Measurements from ENCODE around the gene NDUFA5. TPM values are rescaled to one million over a fixed set of nuclear protein-coding genes. Genes with fewer than 3 reads are reported as not detected.

NDUFA5 gene
- total RNA-seq, 4 donors from 2014 or later, result 21.3 to 34.8 (median 30.3) TPM

DNA sequence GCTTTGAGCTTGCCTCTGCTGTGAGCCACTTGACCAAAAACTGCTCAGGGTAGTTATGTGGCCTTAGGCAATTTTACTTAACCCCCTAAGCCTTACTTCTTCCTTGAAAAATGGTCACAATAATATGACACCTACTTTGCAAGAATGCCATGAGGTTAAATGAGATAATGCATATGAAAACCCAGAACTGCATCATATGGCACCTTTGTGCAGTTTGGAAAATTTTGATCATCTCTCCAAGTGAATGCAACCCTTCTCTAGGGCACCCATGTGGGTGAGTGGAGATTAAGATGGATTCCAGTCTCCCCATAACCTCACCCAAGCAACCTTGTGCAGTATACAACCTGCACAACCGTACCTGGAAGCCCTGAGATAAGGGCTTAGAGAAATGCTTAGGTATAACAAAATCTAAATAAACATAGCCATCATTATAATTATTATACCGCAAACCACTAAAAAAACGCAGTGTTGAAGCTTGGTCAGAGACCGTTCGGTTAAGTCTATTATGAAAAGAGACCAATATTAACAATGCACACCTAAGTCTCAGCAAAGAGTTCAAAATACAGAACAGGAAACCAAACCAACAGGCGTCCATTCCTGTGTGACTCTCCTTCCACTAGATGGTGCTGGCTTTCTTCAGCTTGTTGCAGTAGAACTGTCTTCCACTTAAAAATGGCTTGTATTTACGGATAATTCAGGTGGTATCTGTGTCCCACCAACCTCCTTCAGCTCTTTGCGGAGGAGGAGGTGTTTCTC lies 23.0 kb upstream of the NDUFA5 start:
- Histone ChIP-seq H3K9me3 (no peaks in the 10 kb centered on the region), H3K4me3 (no peak overlapping the region), H3K27ac (no peak overlapping the region), H3K4me1 (no peaks in the 10 kb centered on the region), H3K27me3 (peaks cover 4% of the 10 kb centered on the region), H3K36me3 (no peaks in the 10 kb centered on the region)
- WGBS, result 40% methylated on average over 8 of the region's 8 CpGs
- TF ChIP-seq EP300 (IDR thresholded peaks at IDR 0.05), result no peak
- TF ChIP-seq, protein P1, sequence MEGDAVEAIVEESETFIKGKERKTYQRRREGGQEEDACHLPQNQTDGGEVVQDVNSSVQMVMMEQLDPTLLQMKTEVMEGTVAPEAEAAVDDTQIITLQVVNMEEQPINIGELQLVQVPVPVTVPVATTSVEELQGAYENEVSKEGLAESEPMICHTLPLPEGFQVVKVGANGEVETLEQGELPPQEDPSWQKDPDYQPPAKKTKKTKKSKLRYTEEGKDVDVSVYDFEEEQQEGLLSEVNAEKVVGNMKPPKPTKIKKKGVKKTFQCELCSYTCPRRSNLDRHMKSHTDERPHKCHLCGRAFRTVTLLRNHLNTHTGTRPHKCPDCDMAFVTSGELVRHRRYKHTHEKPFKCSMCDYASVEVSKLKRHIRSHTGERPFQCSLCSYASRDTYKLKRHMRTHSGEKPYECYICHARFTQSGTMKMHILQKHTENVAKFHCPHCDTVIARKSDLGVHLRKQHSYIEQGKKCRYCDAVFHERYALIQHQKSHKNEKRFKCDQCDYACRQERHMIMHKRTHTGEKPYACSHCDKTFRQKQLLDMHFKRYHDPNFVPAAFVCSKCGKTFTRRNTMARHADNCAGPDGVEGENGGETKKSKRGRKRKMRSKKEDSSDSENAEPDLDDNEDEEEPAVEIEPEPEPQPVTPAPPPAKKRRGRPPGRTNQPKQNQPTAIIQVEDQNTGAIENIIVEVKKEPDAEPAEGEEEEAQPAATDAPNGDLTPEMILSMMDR (IDR thresholded peaks at IDR 0.05), result peak in 1 of 2 donors; percentile 40
- no peak for DNase-seq (ENCODE audit: low spot score in 2 of 2)

DNA sequence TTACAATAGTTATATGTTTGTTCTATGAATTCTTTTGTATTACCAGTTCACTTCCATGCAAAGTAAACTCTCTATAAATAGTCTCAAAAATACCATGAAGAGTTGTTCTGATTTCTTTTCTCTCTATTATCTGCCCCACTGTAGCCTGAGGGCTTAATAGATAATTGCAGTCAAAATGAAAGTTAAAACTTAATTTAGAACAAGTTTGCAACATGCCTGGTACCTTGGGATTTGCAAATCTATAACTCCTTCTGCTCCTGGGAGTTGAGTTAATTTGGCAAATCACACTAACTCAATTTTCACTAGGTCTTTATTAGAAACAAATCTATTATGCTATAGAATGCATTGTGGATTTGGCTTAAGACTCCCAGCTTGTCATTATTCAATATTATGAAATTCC lies 21.8 kb upstream of the NDUFA5 start:
- no peaks in the 10 kb centered on the region for H3K36me3 ChIP-seq
- no peak for DNase-seq (ENCODE audit: low spot score in 2 of 2)
- peaks cover 4% of the 10 kb centered on the region for H3K27me3 ChIP-seq
- H3K4me3 ChIP-seq, result no peak overlapping the region
- TF ChIP-seq EP300 (IDR thresholded peaks at IDR 0.05), result no peak
- no peak for TF ChIP-seq POLR2AphosphoS5 (IDR thresholded peaks at IDR 0.05)
- no peak for TF ChIP-seq POLR2A (IDR thresholded peaks at IDR 0.05)
- TF ChIP-seq, protein P1 (IDR thresholded peaks at IDR 0.05), result no peak
- no peaks in the 10 kb centered on the region for H3K4me1 ChIP-seq
- no peak overlapping the region for H3K27ac ChIP-seq
- H3K9me3 ChIP-seq, result no peaks in the 10 kb centered on the region

DNA sequence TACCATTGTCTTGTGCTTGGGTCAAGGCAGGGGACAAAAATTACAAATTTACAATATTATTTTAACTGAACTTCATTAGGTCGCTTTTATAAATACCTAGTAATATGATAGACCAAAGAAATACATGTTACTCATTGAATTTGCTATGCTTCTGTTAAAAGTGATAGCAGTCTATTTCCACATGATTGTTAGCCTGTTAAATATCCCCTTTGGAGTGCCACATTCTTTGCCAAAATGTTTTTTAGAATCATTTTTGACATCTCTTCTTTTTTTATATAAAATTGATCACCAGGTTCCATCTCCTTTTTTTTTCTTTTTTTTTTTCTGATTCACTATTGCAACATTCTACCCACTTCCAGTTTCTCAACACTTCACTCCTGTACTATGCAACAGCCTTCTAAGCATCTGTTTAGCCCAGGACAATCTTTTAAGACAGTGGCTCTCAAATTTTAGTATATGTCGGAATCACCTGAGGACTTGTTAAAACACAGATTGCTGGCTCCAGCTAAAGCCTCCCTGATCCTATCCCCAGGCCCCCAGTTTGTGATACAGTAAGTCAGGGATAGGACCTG lies 16.4 kb upstream of the NDUFA5 start:
- Histone ChIP-seq H3K9me3 (no peaks in the 10 kb centered on the region), H3K4me1 (no peaks in the 10 kb centered on the region), H3K4me3 (no peak overlapping the region), H3K27me3 (no peaks in the 10 kb centered on the region), H3K27ac (no peak overlapping the region), H3K36me3 (no peaks in the 10 kb centered on the region)
- TF ChIP-seq POLR2A (IDR thresholded peaks at IDR 0.05), result no peak
- TF ChIP-seq, protein P1 (IDR thresholded peaks at IDR 0.05), result no peak
- TF ChIP-seq POLR2AphosphoS5 (IDR thresholded peaks at IDR 0.05), result no peak
- no peak for TF ChIP-seq EP300 (IDR thresholded peaks at IDR 0.05)
- WGBS, result 91% methylated on average over 2 of the region's 2 CpGs
- DNase-seq (ENCODE audit: low spot score in 2 of 2), result no peak

DNA sequence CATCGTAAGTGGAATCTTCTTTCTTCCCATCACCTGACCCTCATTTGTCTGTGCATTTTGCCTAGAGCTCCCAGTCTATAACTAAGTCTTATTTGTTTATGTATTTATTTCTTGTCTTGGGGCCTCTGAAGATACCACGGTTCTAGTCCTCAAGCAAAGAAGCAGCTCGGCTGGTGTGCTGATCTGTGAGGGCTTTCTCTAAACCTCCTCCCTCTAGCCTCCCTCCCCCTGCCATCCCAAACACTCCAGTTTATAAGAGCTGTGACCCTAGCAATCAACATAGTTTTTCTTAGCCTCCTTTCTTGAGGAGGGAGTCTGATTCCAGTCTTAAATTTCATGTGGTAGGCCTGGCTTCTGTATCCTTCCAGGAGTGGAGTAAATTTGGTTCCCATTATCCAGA lies 15.7 kb upstream of the NDUFA5 start:
- WGBS, result 78% methylated on average over 3 of the region's 3 CpGs
- no peak for TF ChIP-seq EP300 (IDR thresholded peaks at IDR 0.05)
- TF ChIP-seq POLR2AphosphoS5 (IDR thresholded peaks at IDR 0.05), result no peak
- TF ChIP-seq POLR2A (IDR thresholded peaks at IDR 0.05), result no peak
- TF ChIP-seq, protein P1 (IDR thresholded peaks at IDR 0.05), result no peak
- DNase-seq (ENCODE audit: low spot score in 2 of 2), result no peak

DNA sequence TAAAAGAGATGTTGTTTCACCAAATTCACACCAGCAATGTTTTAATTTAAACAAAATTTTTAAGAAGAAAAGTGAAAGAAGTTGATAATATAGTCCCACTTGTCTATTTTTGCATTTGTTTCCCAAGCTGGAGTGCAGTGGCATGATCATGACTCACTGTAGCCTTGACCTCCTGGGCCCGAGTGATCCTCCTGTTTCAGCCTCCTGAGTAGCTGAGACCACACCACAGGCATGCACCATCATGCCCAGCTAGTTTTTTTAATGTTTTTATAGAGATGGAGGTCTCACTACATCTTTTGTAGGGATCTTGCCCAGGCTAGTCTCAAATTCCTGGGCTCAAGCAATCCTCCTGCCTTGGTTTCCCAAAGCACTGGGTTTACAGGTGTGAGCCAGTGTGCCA lies 14.1 kb upstream of the NDUFA5 start:
- no peaks in the 10 kb centered on the region for H3K36me3 ChIP-seq
- no peak overlapping the region for H3K4me3 ChIP-seq
- H3K4me1 ChIP-seq, result no peaks in the 10 kb centered on the region
- H3K27ac ChIP-seq, result no peak overlapping the region
- no peaks in the 10 kb centered on the region for H3K27me3 ChIP-seq
- no peak for DNase-seq (ENCODE audit: low spot score in 2 of 2)
- no peak for TF ChIP-seq POLR2AphosphoS5 (IDR thresholded peaks at IDR 0.05)
- H3K9me3 ChIP-seq, result no peaks in the 10 kb centered on the region
- 72% methylated on average over 1 of the region's 1 CpG for WGBS

More for the DNA sequence above, 15.7 kb upstream of the NDUFA5 start:
- Histone ChIP-seq H3K9me3 (no peaks in the 10 kb centered on the region), H3K4me3 (no peak overlapping the region), H3K4me1 (no peaks in the 10 kb centered on the region), H3K27me3 (no peaks in the 10 kb centered on the region), H3K27ac (no peak overlapping the region), H3K36me3 (no peaks in the 10 kb centered on the region)

Measured in suprapubic skin (tissue), 4 donors.